Gastroesophageal sphincter (tissue), 4 donors: ENCODE results near the gene RASGEF1C. TPM values are rescaled to one million over a fixed set of nuclear protein-coding genes. Genes with fewer than 3 reads are reported as not detected.

ENCODE experiments used
- ATAC-seq: fragments of 150-250 bp; one replicate; pipeline ENCODE4 v1.9.1; 2016; ENCODE audit warnings: mild to moderate bottlenecking, moderate library complexity
- H3K27ac ChIP-seq, 4 donors: fragments of 200-600 bp; sonication (generic) in 3 of 4; 1 replicate in 3 of 4; 2 replicates in 1 of 4; pipeline ENCODE4 v1.5.1; 2016 to 2019
- H3K27me3 ChIP-seq: fragments of 200-600 bp; sonication (generic); one replicate; pipeline ENCODE4 v1.5.1; 2019
- H3K36me3 ChIP-seq, 2 donors: fragments of 200-600 bp; sonication (generic); one replicate each; pipeline ENCODE4 v1.5.1; 2019; ENCODE audit warnings: control low read depth in 1 of 2
- H3K4me1 ChIP-seq, 3 donors: fragments of 200-600 bp; sonication (generic); 1 replicate in 2 of 3; 2 replicates in 1 of 3; pipeline ENCODE4 v1.5.1; 2016 to 2019; ENCODE audit warnings: control low read depth in 2 of 3
- H3K4me3 ChIP-seq, 2 donors: fragments of 200-600 bp; sonication (generic); one replicate each; pipeline ENCODE4 v1.5.1; 2019; ENCODE audit warnings: mild to moderate bottlenecking in 1 of 2, moderate library complexity in 1 of 2
- H3K9me3 ChIP-seq, 3 donors: fragments of 200-600 bp; sonication (generic); one replicate each; pipeline ENCODE4 v1.5.1; 2017 to 2019; ENCODE audit warnings: control low read depth in 2 of 3
- EP300 ChIP-seq: sonication (generic); formaldehyde crosslinking; IDR thresholded peaks from one replicate; pipeline ENCODE4 v1.6.1; 2017; ENCODE audit warnings: antibody characterized with exemption, mild to moderate bottlenecking
- POLR2A ChIP-seq, 2 donors: fragments of 450-650 bp; IDR thresholded peaks; one replicate each; pipeline ENCODE4 v1.6.1; 2017; ENCODE audit warnings: antibody characterized with exemption in 2 of 2, mild to moderate bottlenecking in 2 of 2, moderate library complexity in 1 of 2
- POLR2AphosphoS5 ChIP-seq: sonication (generic); formaldehyde crosslinking; IDR thresholded peaks from one replicate; pipeline ENCODE4 v1.6.1; 2017; ENCODE audit warnings: antibody characterized with exemption
- WGBS, 2 donors: methylation state at CpG; one replicate each; pipeline ENCODE4 v1.1.5; 2018; ENCODE audit warnings: low coverage in 1 of 2; 5-methylcytosine and 5-hydroxymethylcytosine counted together
- total RNA-seq, 4 donors: library from RNA; depleted of rRNA; stranded (reverse); fragments of >200 nt; gene quantifications; one replicate each; pipeline ENCODE4 v1.1.0, GENCODE V29; 2016
- TF ChIP-seq, protein P1 (sequence below), 4 experiments: fragments of 200-600 bp in 2 of 4; fragments of 450-650 bp in 2 of 4; sonication (generic) in 1 of 4; IDR thresholded peaks; one replicate each; pipeline ENCODE4 v1.5.1; 2017 to 2019; ENCODE audit warnings: antibody characterized with exemption in 4 of 4, mild to moderate bottlenecking in 2 of 4, moderate library complexity in 2 of 4

RASGEF1C gene
- total RNA-seq, 4 donors from 2014 or later: 0.81 to 8.4 (median 2.0) TPM

DNA sequence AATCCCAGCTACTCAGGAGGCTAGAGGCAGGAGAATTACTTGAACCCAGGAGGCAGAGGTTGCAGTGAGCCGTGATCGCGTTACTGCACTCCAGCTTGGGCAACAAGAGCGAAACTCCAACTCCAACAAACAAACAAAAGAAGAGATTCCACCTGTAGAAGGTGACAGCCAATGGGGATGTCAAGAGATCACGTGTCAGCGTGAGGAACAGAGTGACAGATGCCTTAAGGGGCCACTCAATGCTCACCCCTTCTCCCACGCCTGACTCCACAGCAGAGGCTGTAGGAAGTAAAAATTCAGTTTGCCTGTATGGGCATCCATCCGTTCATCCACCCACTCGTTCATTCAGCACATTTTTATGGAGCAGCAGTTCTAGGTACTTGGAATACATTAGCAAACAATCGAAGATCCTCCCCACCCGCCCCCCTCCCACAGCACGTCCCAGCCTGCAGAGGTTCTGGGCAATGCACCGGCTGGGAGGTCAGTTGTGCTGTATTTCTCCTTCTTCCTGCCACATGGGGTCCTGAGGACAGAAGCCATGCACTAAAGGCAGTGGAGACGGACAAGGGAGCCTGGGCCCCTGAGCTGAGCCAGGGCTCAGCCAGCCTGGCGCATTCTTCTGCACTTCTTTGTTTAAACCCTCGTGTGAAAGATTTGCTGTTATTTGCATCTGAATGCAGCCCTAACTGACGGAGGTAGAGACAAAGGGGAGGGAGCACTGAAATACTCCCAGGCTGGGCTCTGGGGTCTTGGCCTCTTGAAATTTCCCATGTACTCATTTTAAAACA, 126.2 kb downstream of the RASGEF1C start:
- Histone ChIP-seq H3K27me3 (peaks cover 22% of the 10 kb centered on the region), H3K4me1 (no peaks in the 10 kb centered on the region), H3K27ac (no peak overlapping the region), H3K4me3 (no peak overlapping the region), H3K9me3 (no peaks in the 10 kb centered on the region), H3K36me3 (no peaks in the 10 kb centered on the region)
- TF ChIP-seq POLR2A (IDR thresholded peaks at IDR 0.05) (no peak), EP300 (no peak), POLR2AphosphoS5 (no peak)
- TF ChIP-seq, protein P1, sequence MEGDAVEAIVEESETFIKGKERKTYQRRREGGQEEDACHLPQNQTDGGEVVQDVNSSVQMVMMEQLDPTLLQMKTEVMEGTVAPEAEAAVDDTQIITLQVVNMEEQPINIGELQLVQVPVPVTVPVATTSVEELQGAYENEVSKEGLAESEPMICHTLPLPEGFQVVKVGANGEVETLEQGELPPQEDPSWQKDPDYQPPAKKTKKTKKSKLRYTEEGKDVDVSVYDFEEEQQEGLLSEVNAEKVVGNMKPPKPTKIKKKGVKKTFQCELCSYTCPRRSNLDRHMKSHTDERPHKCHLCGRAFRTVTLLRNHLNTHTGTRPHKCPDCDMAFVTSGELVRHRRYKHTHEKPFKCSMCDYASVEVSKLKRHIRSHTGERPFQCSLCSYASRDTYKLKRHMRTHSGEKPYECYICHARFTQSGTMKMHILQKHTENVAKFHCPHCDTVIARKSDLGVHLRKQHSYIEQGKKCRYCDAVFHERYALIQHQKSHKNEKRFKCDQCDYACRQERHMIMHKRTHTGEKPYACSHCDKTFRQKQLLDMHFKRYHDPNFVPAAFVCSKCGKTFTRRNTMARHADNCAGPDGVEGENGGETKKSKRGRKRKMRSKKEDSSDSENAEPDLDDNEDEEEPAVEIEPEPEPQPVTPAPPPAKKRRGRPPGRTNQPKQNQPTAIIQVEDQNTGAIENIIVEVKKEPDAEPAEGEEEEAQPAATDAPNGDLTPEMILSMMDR (IDR thresholded peaks at IDR 0.05): no peak
- 40 to 74% methylated on average over 4 to 10 of the region's 17 CpGs for WGBS, 2 donors
- ATAC-seq: no peak

DNA sequence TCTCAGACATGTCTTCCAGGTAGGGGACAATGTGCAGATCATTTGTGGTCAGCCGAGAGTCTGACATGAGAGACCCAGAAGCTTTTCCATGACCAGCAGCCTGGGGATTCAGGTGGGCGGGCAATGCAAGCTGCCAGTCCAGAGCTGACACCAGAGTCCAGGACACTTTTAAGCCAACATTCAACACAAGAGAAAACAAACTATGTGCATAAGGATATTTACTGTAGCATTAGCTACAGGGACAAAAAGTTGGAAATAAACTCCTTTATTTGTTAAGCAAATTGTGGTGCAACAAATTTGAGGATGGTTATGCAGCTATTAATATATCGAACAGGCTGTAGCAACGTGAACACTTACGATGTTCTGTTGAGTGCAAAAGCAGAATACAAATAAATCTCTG, 127.5 kb downstream of the RASGEF1C start:
- Histone ChIP-seq H3K4me3 (no peak overlapping the region), H3K27me3 (peaks cover 22% of the 10 kb centered on the region), H3K9me3 (no peaks in the 10 kb centered on the region), H3K36me3 (no peaks in the 10 kb centered on the region), H3K4me1 (no peaks in the 10 kb centered on the region), H3K27ac (no peak overlapping the region)
- WGBS, 2 donors: 87 to 89% methylated on average over 3 to 4 of the region's 5 CpGs
- no peak for ATAC-seq
- TF ChIP-seq, protein P1 (IDR thresholded peaks at IDR 0.05): no peak
- no peak for TF ChIP-seq POLR2A (IDR thresholded peaks at IDR 0.05)
- TF ChIP-seq EP300: no peak
- TF ChIP-seq POLR2AphosphoS5: no peak

DNA sequence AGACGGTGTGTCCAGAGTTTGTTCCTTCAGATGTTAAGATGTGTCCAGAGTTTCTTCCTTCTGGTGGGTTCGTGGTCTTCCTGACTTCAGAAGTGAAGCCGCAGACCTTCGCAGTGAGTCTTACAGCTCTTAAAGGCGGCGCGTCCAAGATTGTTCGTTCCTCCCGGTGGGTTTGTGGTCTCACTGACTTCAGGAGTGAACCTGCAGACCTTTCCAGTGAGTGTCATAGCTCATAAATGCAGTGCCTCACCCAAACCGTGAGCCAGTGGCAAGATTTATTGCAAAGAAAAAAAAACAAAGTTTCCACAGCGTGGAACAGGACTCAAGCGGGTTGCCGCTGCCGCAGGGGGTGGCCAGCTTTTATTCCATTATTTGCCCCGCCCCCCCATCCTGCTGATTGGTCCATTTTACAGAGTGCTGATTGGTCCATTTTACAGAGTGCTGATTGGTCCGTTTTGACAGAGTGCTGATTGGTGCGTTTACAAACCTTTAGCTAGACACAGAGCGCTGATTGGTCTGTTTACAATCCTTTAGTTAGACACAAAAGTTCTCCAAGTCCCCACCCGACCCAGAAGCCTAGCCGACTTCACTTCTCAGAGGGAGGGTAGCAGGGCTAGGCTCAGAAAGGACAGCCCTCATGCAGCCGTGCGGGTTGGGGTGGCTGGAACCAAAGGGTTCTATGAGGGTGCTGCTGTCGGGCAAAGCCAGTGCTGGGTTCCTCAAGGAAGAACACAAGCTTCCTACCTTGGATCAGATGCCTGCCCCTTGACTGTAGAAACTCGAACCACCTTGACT, 128.3 kb downstream of the RASGEF1C start:
- TF ChIP-seq POLR2AphosphoS5 (no peak), EP300 (no peak), POLR2A (IDR thresholded peaks at IDR 0.05) (no peak)
- TF ChIP-seq, protein P1 (IDR thresholded peaks at IDR 0.05): no peak
- no peaks in the 10 kb centered on the region for H3K4me1 ChIP-seq
- H3K36me3 ChIP-seq: no peaks in the 10 kb centered on the region
- peak overlapping the region in 1 of 2 donors; percentile 1 for H3K4me3 ChIP-seq
- no peak overlapping the region for H3K27ac ChIP-seq
- WGBS, 2 donors: 84 to 96% methylated on average over 8 to 9 of the region's 24 CpGs
- peaks cover 22% of the 10 kb centered on the region for H3K27me3 ChIP-seq
- H3K9me3 ChIP-seq: no peaks in the 10 kb centered on the region
- no peak for ATAC-seq

DNA sequence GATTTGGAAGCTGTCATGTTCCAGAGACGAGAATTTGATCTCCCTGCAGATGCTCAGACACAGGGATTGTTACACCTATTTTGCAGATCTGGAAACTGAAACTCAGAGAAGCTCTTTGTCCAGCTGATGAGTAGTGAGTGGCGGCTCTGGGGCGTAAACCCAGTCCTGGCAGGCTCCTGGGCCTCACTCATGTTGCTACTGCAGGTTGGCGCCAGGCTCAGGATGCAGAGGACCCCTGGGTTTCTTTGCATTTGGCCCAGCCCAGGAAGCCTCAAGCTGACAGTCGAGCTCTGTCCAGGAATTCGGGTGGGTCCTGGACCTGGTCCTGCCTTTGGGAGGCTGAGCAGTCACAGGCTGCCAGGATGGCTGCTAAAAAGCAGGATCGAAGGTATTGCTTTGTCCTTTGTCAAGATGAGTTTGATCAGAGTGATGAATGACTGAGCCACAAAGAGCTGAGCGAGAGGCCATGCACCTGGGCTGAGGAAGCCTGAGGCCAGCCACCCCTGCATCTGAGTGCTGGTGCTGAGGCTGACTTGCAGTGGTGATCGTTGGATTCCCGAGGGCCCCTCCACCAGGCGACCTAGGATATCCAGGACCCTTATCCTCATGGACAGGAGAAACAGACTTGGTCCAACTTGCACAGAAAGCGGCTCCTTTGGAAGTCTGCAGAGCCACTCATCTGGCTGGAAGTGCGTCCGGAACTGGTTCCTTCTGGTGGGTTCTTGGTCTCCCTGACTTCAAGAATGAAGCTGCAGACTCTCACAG, 129.1 kb downstream of the RASGEF1C start:
- Histone ChIP-seq H3K36me3 (no peaks in the 10 kb centered on the region), H3K4me1 (no peaks in the 10 kb centered on the region), H3K27ac (no peak overlapping the region), H3K27me3 (peaks cover 22% of the 10 kb centered on the region), H3K9me3 (no peaks in the 10 kb centered on the region), H3K4me3 (peak overlapping the region in 1 of 2 donors; percentile 1)
- ATAC-seq: no peak
- TF ChIP-seq EP300 (no peak), POLR2AphosphoS5 (no peak), POLR2A (IDR thresholded peaks at IDR 0.05) (no peak)
- TF ChIP-seq, protein P1 (IDR thresholded peaks at IDR 0.05): no peak
- WGBS, 2 donors: 83 to 90% methylated on average over 2 of the region's 14 CpGs
